H1 (cell line): Measurements from ENCODE around the gene NONO. TPM values are rescaled to one million over a fixed set of nuclear protein-coding genes. Genes with fewer than 3 reads are reported as not detected.
A peak's percentile ranks its signal among the peaks of the same experiment; 100 is the strongest.
"Not testable (repeated sequence)": the region's sequence is repeated elsewhere in the genome, so short reads cannot be mapped to it uniquely, and the experiment has no call there.

Experiments used
- CTCF ChIA-PET: fragments of 300-600 bp; sonication (Branson Sonifier 250); formaldehyde crosslinking; loops from one replicate; lab custom pipeline; 2021; ENCODE audit not compliant: partially characterized antibody; lab: Charles Lee
- POLR2A ChIA-PET: fragments of 300-600 bp; sonication (Branson Sonifier 250); formaldehyde crosslinking; loops from one replicate; lab custom pipeline; 2021; ENCODE audit warnings: inconsistent platforms; ENCODE audit not compliant: partially characterized antibody; lab: Charles Lee
- DNase-seq, 2 experiments: peaks; one replicate each; pipeline versions ENCODE4 v3.0.0 to v3.0.0-alpha.2; 2010 to 2022; ENCODE audit warnings: low spot score in 2 of 2, low read depth in 1 of 2, mixed read lengths in 1 of 2
- FAIRE-seq: peaks from 2 replicates; lab custom pipeline; 2011; peaks lifted over from hg19 to GRCh38; lab: Jason Lieb, UNC
- H2AFZ ChIP-seq: 2 replicates; pipeline ENCODE4 v1.8.1; 2012; ENCODE audit warnings: low read length, inconsistent platforms
- H2AK5ac ChIP-seq: 2 replicates; pipeline ENCODE4 v1.6.1; 2013; ENCODE audit warnings: low read depth, low read length
- H2BK120ac ChIP-seq: replicated peaks from 2 replicates; pipeline ENCODE3; 2013; ENCODE audit warnings: low read depth, low read length, inconsistent platforms
- H2BK12ac ChIP-seq: 2 replicates; pipeline ENCODE4 v1.6.1; 2013; ENCODE audit warnings: low read depth, low read length
- H2BK15ac ChIP-seq: 2 replicates; pipeline ENCODE4 v1.6.1; 2013; ENCODE audit warnings: low read length
- H2BK20ac ChIP-seq: 2 replicates; pipeline ENCODE4 v1.6.1; 2013; ENCODE audit warnings: low read length
- H2BK5ac ChIP-seq: 2 replicates; pipeline ENCODE4 v1.6.1; 2013; ENCODE audit warnings: low read depth, low read length
- H3K14ac ChIP-seq: 2 replicates; pipeline ENCODE4 v1.6.1; 2013; ENCODE audit warnings: inconsistent platforms; ENCODE audit not compliant: insufficient read length
- H3K18ac ChIP-seq: 2 replicates; pipeline ENCODE4 v1.6.1; 2013; ENCODE audit warnings: low read length; ENCODE audit errors: extremely low read depth
- H3K23ac ChIP-seq: 2 replicates; pipeline ENCODE4 v1.6.1; 2013; ENCODE audit warnings: inconsistent platforms; ENCODE audit not compliant: insufficient read length
- H3K23me2 ChIP-seq: 2 replicates; pipeline ENCODE4 v1.6.1; 2013; ENCODE audit warnings: low read depth, low read length
- H3K27ac ChIP-seq: 2 replicates; pipeline ENCODE4 v1.6.1; 2011; ENCODE audit warnings: low read depth, low read length, inconsistent platforms
- H3K27me3 ChIP-seq, 4 experiments: replicated peaks in 1 of 4; 1 replicate in 1 of 4; 2 replicates in 3 of 4; pipeline versions ENCODE4 v1.6.1 to v1.8.1; 2011 to 2013; ENCODE audit warnings: low read length in 3 of 4, mild to moderate bottlenecking in 3 of 4, inconsistent platforms in 2 of 4, mixed read lengths in 2 of 4, moderate library complexity in 1 of 4; ENCODE audit not compliant: control insufficient read depth in 3 of 4, insufficient read depth in 3 of 4; ENCODE audit errors: extremely low read depth in 1 of 4
- H3K36me3 ChIP-seq, 4 experiments: 2 replicates each; pipeline versions ENCODE4 v1.6.1 to v1.8.1; 2011 to 2013; ENCODE audit warnings: mild to moderate bottlenecking in 4 of 4, low read length in 3 of 4, moderate library complexity in 2 of 4, control low read depth in 1 of 4, inconsistent platforms in 1 of 4; ENCODE audit not compliant: insufficient read depth in 4 of 4, control insufficient read depth in 2 of 4
- H3K4ac ChIP-seq: replicated peaks from 2 replicates; pipeline ENCODE3; 2013; ENCODE audit warnings: low read length, low read depth, mixed read lengths, inconsistent platforms; ENCODE audit not compliant: insufficient read length
- H3K4me1 ChIP-seq, 4 experiments: replicated peaks in 1 of 4; 1 replicate in 1 of 4; 2 replicates in 3 of 4; pipeline versions ENCODE4 v1.6.1 to v1.8.1; 2011 to 2013; ENCODE audit warnings: low read length in 3 of 4, inconsistent platforms in 2 of 4, mixed read lengths in 1 of 4; ENCODE audit not compliant: insufficient read depth in 4 of 4, control insufficient read depth in 3 of 4
- H3K4me2 ChIP-seq, 2 experiments: 2 replicates each; pipeline versions ENCODE4 v1.6.1 to v1.8.1; 2011 to 2013; ENCODE audit warnings: low read depth in 2 of 2, low read length in 2 of 2, control low read depth in 1 of 2, inconsistent platforms in 1 of 2, mild to moderate bottlenecking in 1 of 2; ENCODE audit not compliant: insufficient read depth in 1 of 2
- H3K4me3 ChIP-seq, 4 experiments: fragments of 200-600, 300-600 bp in 1 of 4; sonication (generic), shearing (Covaris generic), sonication (Bioruptor Twin) in 1 of 4; 2 replicates each; pipeline versions ENCODE4 v1.5.1 to v1.8.1; 2011 to 2016; ENCODE audit warnings: low read length in 4 of 4, low read depth in 3 of 4, control low read depth in 2 of 4, inconsistent platforms in 2 of 4, mild to moderate bottlenecking in 2 of 4, mixed read lengths in 1 of 4, moderate library complexity in 1 of 4; ENCODE audit not compliant: insufficient read depth in 2 of 4; ENCODE audit errors: extremely low read depth in 1 of 4
- H3K56ac ChIP-seq: replicated peaks from 2 replicates; pipeline ENCODE3; 2013; ENCODE audit warnings: low read depth, mild to moderate bottlenecking, mixed read lengths, low read length, inconsistent platforms; ENCODE audit not compliant: insufficient read length
- H3K79me1 ChIP-seq: 2 replicates; pipeline ENCODE4 v1.6.1; 2013; ENCODE audit warnings: low read depth, low read length, control low read depth
- H3K79me2 ChIP-seq, 2 experiments: 2 replicates each; pipeline versions ENCODE4 v1.6.1 to v1.8.1; 2012 to 2013; ENCODE audit warnings: low read length in 2 of 2, mild to moderate bottlenecking in 2 of 2, inconsistent platforms in 1 of 2; ENCODE audit not compliant: insufficient read depth in 2 of 2, control insufficient read depth in 1 of 2
- H3K9ac ChIP-seq, 4 experiments: replicated peaks in 1 of 4; 1 replicate in 1 of 4; 2 replicates in 3 of 4; pipeline versions ENCODE4 v1.6.1 to v1.8.1; 2011 to 2013; ENCODE audit warnings: low read depth in 3 of 4, low read length in 3 of 4, control low read depth in 2 of 4, mild to moderate bottlenecking in 2 of 4, moderate library complexity in 2 of 4, inconsistent platforms in 1 of 4; ENCODE audit errors: extremely low read depth in 1 of 4
- H3K9me3 ChIP-seq, 2 experiments: 2 replicates each; pipeline versions ENCODE4 v1.6.1 to v1.8.1; 2012 to 2013; ENCODE audit warnings: mild to moderate bottlenecking in 2 of 2, moderate library complexity in 2 of 2, control low read depth in 1 of 2, inconsistent platforms in 1 of 2, low read depth in 1 of 2, low read length in 1 of 2, mixed read lengths in 1 of 2; ENCODE audit not compliant: insufficient read depth in 2 of 2
- H4K20me1 ChIP-seq, 2 experiments: replicated peaks in 1 of 2; 2 replicates each; pipeline versions ENCODE3 to v1.8.1; 2011 to 2013; ENCODE audit warnings: inconsistent platforms in 2 of 2, low read length in 2 of 2, mild to moderate bottlenecking in 1 of 2; ENCODE audit not compliant: insufficient read depth in 2 of 2, control insufficient read depth in 1 of 2
- H4K5ac ChIP-seq: 2 replicates; pipeline ENCODE4 v1.6.1; 2013; ENCODE audit warnings: low read length, low read depth, mixed read lengths, inconsistent platforms; ENCODE audit not compliant: insufficient read length
- H4K8ac ChIP-seq: 2 replicates; pipeline ENCODE4 v1.8.0; 2013; ENCODE audit warnings: mild to moderate bottlenecking, moderate library complexity, low read length, inconsistent platforms; ENCODE audit not compliant: insufficient read depth; ENCODE audit errors: extremely low read depth
- H4K91ac ChIP-seq: replicated peaks from 2 replicates; pipeline ENCODE3; 2013; ENCODE audit warnings: low read length, mixed read lengths, inconsistent platforms; ENCODE audit not compliant: insufficient read length
- SP1 ChIP-seq: IDR thresholded peaks from 2 replicates; pipeline ENCODE4 v1.6.1; 2011; ENCODE audit warnings: low read depth, low read length
- WGBS, 2 experiments: shearing (Covaris generic) in 1 of 2; methylation state at CpG; one replicate each; pipeline versions ENCODE4 v1.1.6 to v1.1.7; 2013 to 2015; ENCODE audit warnings: low lambda C conversion rate in 2 of 2, mixed read lengths in 2 of 2, inconsistent platforms in 1 of 2, low coverage in 1 of 2, missing lambda C conversion rate in 1 of 2; ENCODE audit not compliant: insufficient replicate concordance in 2 of 2, insufficient coverage in 1 of 2, insufficient read length in 1 of 2; ENCODE audit errors: extremely low coverage in 1 of 2, missing lambda C conversion rate in 1 of 2; 5-methylcytosine and 5-hydroxymethylcytosine counted together
- polyA plus RNA-seq, 7 experiments: library from polyadenylated mRNA; depleted of rRNA in 3 of 7; stranded (reverse) in 5 of 7; unstranded in 2 of 7; fragments of >200 nt in 5 of 7; fragments of 200-250 nt in 2 of 7; gene quantifications; 1 replicate in 5 of 7; 2 replicates in 1 of 7; 4 replicates in 1 of 7; pipeline versions ENCODE4 v1.2.1 to v1.2.3, GENCODE V29; 2011 to 2013; ENCODE audit warnings: missing spikeins in 2 of 7, mixed read lengths in 2 of 7
- total RNA-seq: library from RNA; stranded (reverse); fragmentation: NEBNext Ultra II Directional; extraction: Animal tissue kit (Norgen Biotek cat#: 25700); gene quantifications from 2 replicates; pipeline ENCODE4 v1.2.1, GENCODE V29; 2021

Gene NONO
- total and polyA plus RNA-seq, 2 of the 8 experiments (the other 6 are each of a cell fraction or from before 2014, with no cell fraction given) = 641 to 728 TPM

DNA sequence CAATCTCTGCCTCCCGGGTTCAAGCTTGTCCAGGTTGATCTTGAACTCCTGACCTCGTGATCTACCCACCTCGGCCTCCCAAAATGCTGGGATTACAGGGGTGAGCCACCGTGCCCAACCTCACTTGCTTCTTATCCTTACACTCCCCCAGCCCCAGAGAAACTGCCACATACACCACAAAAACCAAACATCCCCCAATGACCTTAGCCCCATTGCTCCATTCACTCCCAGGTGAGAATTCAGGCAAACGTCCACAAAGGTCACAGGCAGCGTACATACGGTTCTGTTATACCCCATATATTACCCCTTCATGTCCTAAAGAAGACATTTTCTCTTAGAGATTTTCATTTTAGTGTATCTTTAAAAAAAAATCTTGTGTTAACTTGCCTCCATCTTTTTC is 17.1 kb downstream of the NONO start:
- H4K8ac ChIP-seq, H3K79me2 ChIP-seq, H3K4me1 ChIP-seq, H2BK5ac ChIP-seq, H3K4me3 ChIP-seq, H2BK120ac ChIP-seq, H3K4ac ChIP-seq, H3K9ac ChIP-seq, H4K20me1 ChIP-seq, H3K9me3 ChIP-seq, H2AK5ac ChIP-seq, H2BK20ac ChIP-seq, H3K23ac ChIP-seq, H3K27me3 ChIP-seq, H3K56ac ChIP-seq, H2BK15ac ChIP-seq, H3K14ac ChIP-seq, H4K5ac ChIP-seq, H3K18ac ChIP-seq, H3K79me1 ChIP-seq, DNase-seq, H3K27ac ChIP-seq, CTCF ChIA-PET, H3K23me2 ChIP-seq, H4K91ac ChIP-seq, H2BK12ac ChIP-seq, H2AFZ ChIP-seq, H3K4me2 ChIP-seq: not testable (repeated sequence)
- 100% methylated on average over 3 of the region's 7 CpGs; no CpG with 5 or more reads in 1 of the 2 experiments for WGBS, 2 experiments
- POLR2A ChIA-PET = interaction anchor here (0.6 to 18.0 kb wide), 5 partner anchors 11 to 66 kb away, joined by 3 to 215 read pairs (median 4); partner anchors contain the start of genes NONO and TAF1
- TF ChIP-seq SP1 = peak; percentile 9; the same call in 1 of the 2 replicates
- FAIRE-seq = peak; percentile 88
- peaks cover 21 to 63% (median 44%) of the 10 kb centered on the region in 4 experiments for H3K36me3 ChIP-seq
